ENCODE data around the gene MARCO.
"Not testable (repeated sequence)": the region's sequence is repeated elsewhere in the genome, so short reads cannot be mapped to it uniquely, and the experiment has no call there.

Gene MARCO

DNA sequence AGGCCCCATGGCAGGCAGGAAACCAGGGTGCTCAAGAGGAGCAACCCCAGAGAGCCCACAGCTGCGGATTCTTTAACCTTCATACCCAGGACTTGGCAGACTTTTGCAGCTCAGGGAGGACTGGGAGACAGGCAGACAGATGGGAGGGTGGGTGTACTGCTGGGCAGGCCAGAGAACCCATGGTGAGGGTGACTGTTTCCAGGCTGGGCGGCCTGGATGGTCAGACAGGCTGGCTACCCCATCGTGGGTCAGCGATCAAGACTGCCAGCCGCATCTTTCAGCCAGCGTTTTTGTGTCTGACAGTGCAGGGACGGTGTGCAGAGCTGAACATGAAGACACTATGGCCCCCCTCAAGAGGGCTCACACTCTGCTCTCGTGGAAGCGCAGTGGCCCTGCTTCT lies 82.2 kb downstream of the MARCO start:
- H3K9ac ChIP-seq (ENCODE audit: insufficient read length, low read depth): no peak overlapping the region
- no peak for DNase-seq (ENCODE audit: low read depth, low spot score)
- no peaks in the 10 kb centered on the region for H3K27me3 ChIP-seq (ENCODE audit: insufficient read depth, insufficient read length)
- no peaks in the 10 kb centered on the region for H3K36me3 ChIP-seq (ENCODE audit: insufficient read depth, insufficient read length, low read length)
- peaks cover 9% of the 10 kb centered on the region; the same call in 1 of the 2 replicates for H3K9me3 ChIP-seq (ENCODE audit: insufficient read depth, low read length)
- no peaks in the 10 kb centered on the region for H3K4me1 ChIP-seq (ENCODE audit: insufficient read depth, insufficient read length)
- no peak overlapping the region for H3K4me3 ChIP-seq (ENCODE audit: insufficient read length, low read depth)
- no peak for TF ChIP-seq YY1 (IDR thresholded peaks at IDR 0.05; ENCODE audit: insufficient read depth, insufficient read length)
- TF ChIP-seq SUZ12 (IDR thresholded peaks at IDR 0.05; ENCODE audit: extremely low read depth, insufficient read depth, insufficient read length): no peak
- no peak for TF ChIP-seq ZNF274 (IDR thresholded peaks at IDR 0.05; ENCODE audit: low read depth, low read length)

DNA sequence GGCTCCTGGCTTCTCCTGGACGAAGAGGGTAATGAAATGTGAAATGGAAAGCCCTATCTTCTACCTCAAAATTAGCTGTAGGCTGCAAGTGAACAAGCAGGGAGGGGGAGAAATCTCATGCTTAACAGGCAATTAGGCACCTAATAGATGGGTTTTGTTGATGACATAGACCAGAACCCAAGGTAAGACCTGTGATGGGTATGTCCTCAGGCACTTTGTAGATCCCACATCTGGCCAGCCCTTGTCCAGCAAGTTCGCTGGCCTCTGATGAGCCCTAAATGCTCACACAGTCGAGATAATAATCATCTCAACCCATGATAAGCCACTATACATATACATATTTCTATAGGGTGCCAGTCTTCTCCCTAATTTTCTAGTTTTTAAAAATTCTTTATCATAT lies 82.6 kb downstream of the MARCO start:
- DNase-seq (ENCODE audit: low read depth, low spot score): no peak
- Histone ChIP-seq H3K4me3 (ENCODE audit: insufficient read length, low read depth) (no peak overlapping the region), H3K36me3 (ENCODE audit: insufficient read depth, insufficient read length, low read length) (no peaks in the 10 kb centered on the region), H3K9me3 (ENCODE audit: insufficient read depth, low read length) (peaks cover 9% of the 10 kb centered on the region; the same call in 1 of the 2 replicates), H3K9ac (ENCODE audit: insufficient read length, low read depth) (no peak overlapping the region), H3K4me1 (ENCODE audit: insufficient read depth, insufficient read length) (no peaks in the 10 kb centered on the region), H3K27me3 (ENCODE audit: insufficient read depth, insufficient read length) (no peaks in the 10 kb centered on the region)
- TF ChIP-seq SUZ12 (IDR thresholded peaks at IDR 0.05; ENCODE audit: extremely low read depth, insufficient read depth, insufficient read length) (no peak), ZNF274 (IDR thresholded peaks at IDR 0.05; ENCODE audit: low read depth, low read length) (no peak), YY1 (IDR thresholded peaks at IDR 0.05; ENCODE audit: insufficient read depth, insufficient read length) (no peak)

DNA sequence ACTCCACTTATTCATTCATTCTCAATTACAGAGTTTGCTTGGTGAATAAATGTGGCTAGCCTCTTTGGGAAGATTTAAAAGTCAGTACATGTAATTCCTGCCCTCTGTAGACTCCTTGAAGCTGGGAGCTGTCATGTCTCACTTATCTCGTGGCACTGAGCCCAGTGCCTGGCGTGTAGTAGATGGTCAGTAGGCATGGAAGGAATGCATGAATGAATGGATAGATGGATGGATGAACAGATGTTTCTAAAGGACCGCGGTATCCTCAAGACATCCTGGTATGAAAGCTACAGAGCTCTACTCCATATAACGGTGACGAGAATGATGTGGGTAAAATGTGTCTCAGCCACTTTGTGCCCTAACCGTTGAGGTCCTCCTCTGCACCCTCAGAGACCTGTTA lies 83.0 kb downstream of the MARCO start:
- no peak for DNase-seq (ENCODE audit: low read depth, low spot score)
- Histone ChIP-seq H3K4me1 (ENCODE audit: insufficient read depth, insufficient read length) (no peaks in the 10 kb centered on the region), H3K27me3 (ENCODE audit: insufficient read depth, insufficient read length) (no peaks in the 10 kb centered on the region), H3K36me3 (ENCODE audit: insufficient read depth, insufficient read length, low read length) (no peaks in the 10 kb centered on the region), H3K4me3 (ENCODE audit: insufficient read length, low read depth) (no peak overlapping the region), H3K9me3 (ENCODE audit: insufficient read depth, low read length) (peaks cover 9% of the 10 kb centered on the region; the same call in 1 of the 2 replicates), H3K9ac (ENCODE audit: insufficient read length, low read depth) (no peak overlapping the region)
- TF ChIP-seq SUZ12 (IDR thresholded peaks at IDR 0.05; ENCODE audit: extremely low read depth, insufficient read depth, insufficient read length): no peak

DNA sequence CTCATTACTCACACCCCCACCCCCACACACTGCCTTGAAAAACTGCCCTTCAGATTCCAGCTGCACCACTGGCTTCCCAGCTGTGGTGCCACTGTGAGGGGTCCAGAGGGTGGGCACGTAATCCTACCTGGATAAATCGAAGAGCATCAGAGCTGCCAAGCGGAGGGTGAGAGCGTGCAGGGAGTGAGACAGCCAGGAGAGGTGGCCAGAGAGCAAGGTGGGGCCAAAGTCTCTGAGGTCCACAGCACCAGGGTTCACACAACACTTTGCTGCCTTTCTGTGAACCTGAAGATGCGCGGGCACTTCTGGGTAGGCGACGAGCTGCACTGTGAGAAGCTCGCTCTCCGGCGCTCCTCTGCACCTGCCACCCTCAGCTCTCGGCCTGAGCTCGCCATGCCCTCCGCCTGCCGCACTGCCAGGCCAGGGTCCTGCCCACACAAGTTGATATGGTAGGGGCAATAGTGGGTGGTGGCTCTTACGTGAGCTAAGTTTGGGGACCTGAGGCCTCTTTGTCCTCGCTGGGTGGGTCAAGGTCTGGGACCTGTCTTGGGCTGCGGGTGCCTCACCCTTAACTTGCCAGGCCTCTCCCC lies 83.9 kb downstream of the MARCO start:
- no peaks in the 10 kb centered on the region for H3K36me3 ChIP-seq (ENCODE audit: insufficient read depth, insufficient read length, low read length)
- DNase-seq (ENCODE audit: low read depth, low spot score): no peak
- H3K4me1 ChIP-seq (ENCODE audit: insufficient read depth, insufficient read length): no peaks in the 10 kb centered on the region
- no peak for TF ChIP-seq YY1 (IDR thresholded peaks at IDR 0.05; ENCODE audit: insufficient read depth, insufficient read length)
- no peak for TF ChIP-seq ZNF274 (IDR thresholded peaks at IDR 0.05; ENCODE audit: low read depth, low read length)
- TF ChIP-seq SUZ12 (IDR thresholded peaks at IDR 0.05; ENCODE audit: extremely low read depth, insufficient read depth, insufficient read length): no peak
- H3K4me3 ChIP-seq (ENCODE audit: insufficient read length, low read depth): no peak overlapping the region
- H3K9me3 ChIP-seq (ENCODE audit: insufficient read depth, low read length): peaks cover 9% of the 10 kb centered on the region; the same call in 1 of the 2 replicates
- no peaks in the 10 kb centered on the region for H3K27me3 ChIP-seq (ENCODE audit: insufficient read depth, insufficient read length)
- no peak overlapping the region for H3K9ac ChIP-seq (ENCODE audit: insufficient read length, low read depth)

DNA sequence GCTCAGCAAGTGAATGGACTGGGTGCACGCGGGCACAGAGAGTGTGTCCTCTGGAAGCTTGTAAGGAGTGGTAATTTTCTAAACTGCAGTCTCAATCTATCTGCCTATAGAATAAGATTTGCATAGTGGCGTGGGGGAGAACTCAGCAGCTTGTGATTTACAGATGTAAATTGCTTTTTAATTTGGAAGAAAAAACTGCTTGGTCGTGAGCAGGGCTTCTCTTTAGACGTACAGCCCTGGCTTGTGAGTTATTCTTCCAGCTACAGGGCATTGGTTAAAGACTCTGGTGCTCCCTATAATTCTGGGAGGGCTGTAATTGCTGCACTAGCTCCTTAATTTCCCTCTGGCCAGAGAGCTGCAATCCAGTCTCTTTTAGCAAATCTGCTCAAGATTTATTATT lies 84.9 kb downstream of the MARCO start:
- no peak for TF ChIP-seq YY1 (IDR thresholded peaks at IDR 0.05; ENCODE audit: insufficient read depth, insufficient read length)
- no peak for TF ChIP-seq SUZ12 (IDR thresholded peaks at IDR 0.05; ENCODE audit: extremely low read depth, insufficient read depth, insufficient read length)
- TF ChIP-seq ZNF274 (IDR thresholded peaks at IDR 0.05; ENCODE audit: low read depth, low read length): no peak
- no peak overlapping the region for H3K4me3 ChIP-seq (ENCODE audit: insufficient read length, low read depth)
- H3K9ac ChIP-seq (ENCODE audit: insufficient read length, low read depth): no peak overlapping the region
- H3K4me1 ChIP-seq (ENCODE audit: insufficient read depth, insufficient read length): no peaks in the 10 kb centered on the region
- H3K27me3 ChIP-seq (ENCODE audit: insufficient read depth, insufficient read length): no peaks in the 10 kb centered on the region
- peaks cover 9% of the 10 kb centered on the region; the same call in 1 of the 2 replicates for H3K9me3 ChIP-seq (ENCODE audit: insufficient read depth, low read length)
- H3K36me3 ChIP-seq (ENCODE audit: insufficient read depth, insufficient read length, low read length): no peaks in the 10 kb centered on the region
- no peak for DNase-seq (ENCODE audit: low read depth, low spot score)

DNA sequence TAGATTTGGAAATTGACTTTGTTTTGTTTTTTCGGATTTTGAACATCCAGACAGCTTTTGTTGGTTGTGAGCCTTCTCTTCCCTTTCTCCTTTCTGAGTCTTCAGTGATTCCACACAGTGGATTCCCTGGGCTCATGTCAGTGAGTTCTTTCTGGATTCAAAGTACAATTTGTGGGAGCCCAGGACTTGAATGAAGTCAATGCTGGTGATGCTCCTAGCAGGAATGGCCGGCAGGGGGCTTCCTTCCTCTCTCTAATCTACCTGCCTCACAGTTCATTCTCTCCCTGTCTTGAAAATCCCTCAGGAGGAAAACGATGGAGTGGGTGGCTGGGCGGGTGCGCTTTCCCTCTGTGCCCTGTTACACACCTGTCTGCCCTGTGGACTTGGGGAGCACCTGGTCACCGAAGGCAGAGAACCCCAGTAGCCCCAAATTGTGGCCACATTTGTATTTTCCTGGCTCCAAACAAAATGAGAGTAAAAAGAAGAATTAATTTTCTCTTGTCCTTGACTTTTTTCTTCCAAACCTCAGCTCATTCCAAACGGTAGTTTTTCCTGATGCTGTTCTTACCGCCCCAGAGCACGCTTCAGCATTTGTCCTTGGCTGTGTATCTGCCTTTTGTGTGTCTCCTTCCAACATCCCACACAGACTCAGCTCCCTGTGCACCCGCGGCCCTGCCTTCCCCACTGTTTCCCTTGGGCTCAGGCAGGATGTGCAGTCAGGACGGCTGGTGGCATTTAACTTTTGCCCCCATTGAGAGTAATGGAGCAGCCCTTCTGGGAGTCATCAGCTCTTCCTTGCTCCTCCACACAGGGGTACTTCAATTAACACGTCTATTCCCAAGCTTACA lies 86.6 kb downstream of the MARCO start:
- Histone ChIP-seq H3K4me1 (ENCODE audit: insufficient read depth, insufficient read length) (no peaks in the 10 kb centered on the region), H3K36me3 (ENCODE audit: insufficient read depth, insufficient read length, low read length) (no peaks in the 10 kb centered on the region), H3K27me3 (ENCODE audit: insufficient read depth, insufficient read length) (no peaks in the 10 kb centered on the region), H3K4me3 (ENCODE audit: insufficient read length, low read depth) (no peak overlapping the region), H3K9ac (ENCODE audit: insufficient read length, low read depth) (no peak overlapping the region), H3K9me3 (ENCODE audit: insufficient read depth, low read length) (peaks cover 9% of the 10 kb centered on the region; the same call in 1 of the 2 replicates)
- TF ChIP-seq SUZ12 (IDR thresholded peaks at IDR 0.05; ENCODE audit: extremely low read depth, insufficient read depth, insufficient read length): no peak
- TF ChIP-seq YY1 (IDR thresholded peaks at IDR 0.05; ENCODE audit: insufficient read depth, insufficient read length): no peak
- TF ChIP-seq ZNF274 (IDR thresholded peaks at IDR 0.05; ENCODE audit: low read depth, low read length): no peak
- DNase-seq (ENCODE audit: low read depth, low spot score): peak; percentile 32

DNA sequence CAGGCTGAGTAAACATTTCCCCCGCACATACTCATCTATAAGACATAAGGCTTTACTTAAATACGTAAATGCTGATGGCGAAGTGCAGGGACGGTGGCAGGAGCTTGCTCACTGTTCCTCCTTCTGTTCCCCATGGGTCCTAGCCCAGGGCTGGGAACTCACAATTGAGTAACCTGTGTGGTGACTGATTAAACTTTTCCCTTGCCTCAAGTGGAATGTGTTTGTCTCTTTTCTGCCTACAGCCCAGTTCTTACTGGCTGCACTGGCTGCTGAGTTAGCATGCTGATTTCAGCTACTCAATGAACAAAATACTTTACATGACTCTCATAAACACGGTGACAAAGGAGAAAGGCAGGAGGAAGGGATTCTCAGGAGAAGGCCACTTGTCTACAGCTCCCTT lies 87.3 kb downstream of the MARCO start:
- Histone ChIP-seq H3K9me3 (ENCODE audit: insufficient read depth, low read length) (peaks cover 9% of the 10 kb centered on the region; the same call in 1 of the 2 replicates), H3K27me3 (ENCODE audit: insufficient read depth, insufficient read length) (no peaks in the 10 kb centered on the region), H3K4me1 (ENCODE audit: insufficient read depth, insufficient read length) (no peaks in the 10 kb centered on the region), H3K36me3 (ENCODE audit: insufficient read depth, insufficient read length, low read length) (no peaks in the 10 kb centered on the region), H3K9ac (ENCODE audit: insufficient read length, low read depth) (no peak overlapping the region), H3K4me3 (ENCODE audit: insufficient read length, low read depth) (no peak overlapping the region)
- no peak for TF ChIP-seq ZNF274 (IDR thresholded peaks at IDR 0.05; ENCODE audit: low read depth, low read length)
- TF ChIP-seq YY1 (IDR thresholded peaks at IDR 0.05; ENCODE audit: insufficient read depth, insufficient read length): no peak
- no peak for DNase-seq (ENCODE audit: low read depth, low spot score)

DNA sequence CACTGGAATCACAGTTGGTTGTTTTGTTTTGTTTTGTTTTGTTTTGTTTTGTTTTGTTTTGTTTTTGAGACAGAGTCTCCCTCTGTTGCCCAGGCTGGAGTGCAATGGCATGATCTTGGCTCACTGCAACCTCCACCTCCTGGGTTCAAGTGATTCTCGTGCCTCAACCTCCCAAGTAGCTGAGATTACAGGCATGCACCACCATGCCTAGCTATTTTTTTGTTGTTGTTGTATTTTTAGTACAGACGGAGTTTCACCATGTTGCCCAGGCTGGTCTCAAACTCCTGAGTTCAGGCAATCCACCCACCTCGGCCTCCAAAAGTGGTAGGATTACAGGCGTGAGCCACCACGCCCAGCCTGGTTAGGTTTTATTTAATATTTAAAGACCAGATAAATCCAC lies 95.9 kb downstream of the MARCO start:
- H3K4me1 ChIP-seq (ENCODE audit: insufficient read depth, insufficient read length); H3K4me3 ChIP-seq (ENCODE audit: insufficient read length, low read depth); H3K36me3 ChIP-seq (ENCODE audit: insufficient read depth, insufficient read length, low read length); H3K27me3 ChIP-seq (ENCODE audit: insufficient read depth, insufficient read length); H3K9me3 ChIP-seq (ENCODE audit: insufficient read depth, low read length); DNase-seq (ENCODE audit: low read depth, low spot score); H3K9ac ChIP-seq (ENCODE audit: insufficient read length, low read depth): not testable (repeated sequence)

All from NT2/D1 (cell line).